ENCODE measurements around the gene FYTTD1. TPM values are rescaled to one million over a fixed set of nuclear protein-coding genes. Genes with fewer than 3 reads are reported as not detected.

FYTTD1 gene
- total RNA-seq, 3 donors from 2014 or later (not counting 1 experiment from before 2014, with no cell fraction given): 58.0 to 75.6 (median 72.2) TPM

GRCh38 chr3:197748597-197749314 lies 927 bp upstream of the FYTTD1 start:
- Mint-ChIP-seq H3K27me3 (ENCODE audit: low read depth in 2 of 2) (no peaks in the 10 kb centered on the region), H3K4me3 (peak overlapping the region; percentile 97), H3K4me1 (peaks cover 32 to 40% of the 10 kb centered on the region in 2 donors), H3K27ac (peak overlapping the region; percentile 87 to 90), H3K36me3 (no peaks in the 10 kb centered on the region), H3K9me3 (no peaks in the 10 kb centered on the region)
- Histone ChIP-seq H3K27ac (ENCODE audit: low read length) (peak overlapping the region; percentile 73), H3K9me3 (ENCODE audit: control insufficient read depth, insufficient read depth, low read length) (no peaks in the 10 kb centered on the region), H3K4me1 (ENCODE audit: control insufficient read depth, insufficient read depth, low read length) (peaks cover 16% of the 10 kb centered on the region), H3K4me3 (ENCODE audit: low read length) (peak overlapping the region; percentile 86), H3K36me3 (ENCODE audit: control insufficient read depth, insufficient read depth, low read length) (no peaks in the 10 kb centered on the region), H3K27me3 (ENCODE audit: control insufficient read depth, insufficient read depth, low read length) (no peaks in the 10 kb centered on the region)
- WGBS (ENCODE audit: insufficient coverage): 54% methylated on average over 7 of the region's 12 CpGs
- intact Hi-C loops (cut with micrococcal nuclease): loop anchor here (1.0 kb wide), 2 partner anchors 11 to 43 kb away; partner anchors contain the start of gene LRCH3
- ATAC-seq (no peak), DNase-seq (no peak)
- TF ChIP-seq CTCF (IDR thresholded peaks at IDR 0.05): no peak

GRCh38 chr3:197749315-197749600 lies 425 bp upstream of the FYTTD1 start:
- peak overlapping the region; percentile 87 to 90 for H3K27ac Mint-ChIP-seq
- H3K36me3 Mint-ChIP-seq: no peaks in the 10 kb centered on the region
- Histone ChIP-seq H3K27me3 (ENCODE audit: control insufficient read depth, insufficient read depth, low read length) (no peaks in the 10 kb centered on the region), H3K4me1 (ENCODE audit: control insufficient read depth, insufficient read depth, low read length) (peaks cover 16% of the 10 kb centered on the region), H3K27ac (ENCODE audit: low read length) (peak overlapping the region; percentile 73), H3K36me3 (ENCODE audit: control insufficient read depth, insufficient read depth, low read length) (no peaks in the 10 kb centered on the region), H3K9me3 (ENCODE audit: control insufficient read depth, insufficient read depth, low read length) (no peaks in the 10 kb centered on the region), H3K4me3 (ENCODE audit: low read length) (peak overlapping the region; percentile 86)
- peak overlapping the region; percentile 97 for H3K4me3 Mint-ChIP-seq
- H3K27me3 Mint-ChIP-seq (ENCODE audit: low read depth in 2 of 2): no peaks in the 10 kb centered on the region
- H3K4me1 Mint-ChIP-seq: peaks cover 37 to 45% of the 10 kb centered on the region in 2 donors
- intact Hi-C loops (cut with micrococcal nuclease): loop anchor here (1.0 kb wide), 2 partner anchors 12 to 42 kb away; partner anchors contain the start of gene LRCH3
- ATAC-seq (peak; percentile 32 to 48 (median 40)), DNase-seq (peak in 1 of 2 donors; percentile 87)
- TF ChIP-seq CTCF (IDR thresholded peaks at IDR 0.05): no peak
- under 1% methylated on average over 18 of the region's 18 CpGs for WGBS (ENCODE audit: insufficient coverage)
- no peaks in the 10 kb centered on the region for H3K9me3 Mint-ChIP-seq

- 0% methylated on average over 43 of the region's 43 CpGs for WGBS (ENCODE audit: insufficient coverage)
- Histone ChIP-seq H3K4me1 (ENCODE audit: control insufficient read depth, insufficient read depth, low read length) (peaks cover 16% of the 10 kb centered on the region), H3K27ac (ENCODE audit: low read length) (peak overlapping the region; percentile 91), H3K27me3 (ENCODE audit: control insufficient read depth, insufficient read depth, low read length) (no peaks in the 10 kb centered on the region), H3K36me3 (ENCODE audit: control insufficient read depth, insufficient read depth, low read length) (no peaks in the 10 kb centered on the region), H3K9me3 (ENCODE audit: control insufficient read depth, insufficient read depth, low read length) (no peaks in the 10 kb centered on the region), H3K4me3 (ENCODE audit: low read length) (peak overlapping the region; percentile 86)
- Mint-ChIP-seq H3K4me3 (peak overlapping the region; percentile 97), H3K27ac (peak overlapping the region; percentile 87 to 90), H3K27me3 (ENCODE audit: low read depth in 2 of 2) (no peaks in the 10 kb centered on the region), H3K4me1 (peaks cover 44 to 51% of the 10 kb centered on the region in 2 donors), H3K36me3 (no peaks in the 10 kb centered on the region), H3K9me3 (no peaks in the 10 kb centered on the region)
- ATAC-seq (peak; percentile 49 to 65 (median 60)), DNase-seq (peak; percentile 59 to 81)
- TF ChIP-seq CTCF (IDR thresholded peaks at IDR 0.05): no peak
- intact Hi-C loops (cut with micrococcal nuclease): loop anchor here (5.0 kb wide), 1 partner anchor 38 kb away; no protein-coding TSS in a partner anchor
These were observed 731 bp downstream of the FYTTD1 start for GRCh38 chr3:197750396-197750831.

Data from natural killer cell (primary cell).